ENCODE measurements around the gene PIGX. TPM values are rescaled to one million over a fixed set of nuclear protein-coding genes. Genes with fewer than 3 reads are reported as not detected.

Gene PIGX
- total and polyA plus RNA-seq, 4 donors: 5.1 to 10.0 (median 6.6) TPM

DNA sequence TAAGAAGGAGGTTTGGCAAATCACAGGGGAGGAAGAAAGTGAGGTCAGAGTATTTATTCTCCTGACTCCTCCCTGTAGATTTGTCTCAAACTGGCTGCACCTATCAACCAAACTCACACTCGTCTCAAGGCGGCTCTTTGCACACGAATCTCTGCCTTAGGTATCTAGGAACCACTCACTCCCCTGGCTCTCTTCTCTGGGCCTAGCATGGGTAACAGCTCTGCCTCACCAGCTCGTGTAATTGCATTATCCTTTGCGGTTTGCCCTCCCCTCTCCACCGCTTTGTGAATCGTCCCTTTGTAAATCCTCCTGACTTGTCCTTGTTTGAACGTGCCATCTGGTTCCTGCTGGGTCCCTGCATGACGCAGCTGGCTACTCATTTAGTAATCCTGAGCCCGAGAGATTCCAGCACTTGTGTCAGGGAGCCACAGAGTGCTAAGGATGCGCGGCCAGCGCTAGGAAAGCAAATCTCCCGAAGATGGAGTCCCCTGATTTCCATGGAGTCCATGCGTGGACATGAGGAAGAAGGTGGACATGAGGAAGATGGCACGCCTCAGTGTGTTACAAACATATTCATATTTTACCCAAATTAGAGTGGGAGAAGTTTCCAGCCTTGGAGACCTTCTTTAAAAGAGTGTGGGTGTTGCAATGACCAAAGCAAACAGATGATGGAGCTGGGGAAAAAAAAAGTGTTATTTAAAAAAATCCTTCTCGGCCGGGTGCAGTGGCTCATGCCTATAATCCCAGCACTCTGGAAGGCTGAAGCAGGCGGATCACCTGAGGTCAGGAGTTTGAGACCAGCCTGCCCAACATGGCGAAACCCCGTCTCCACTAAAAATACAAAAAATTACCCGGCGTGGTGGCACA, 45.9 kb upstream of the PIGX start (continued):
- TF ChIP-seq GABPA (IDR thresholded peaks at IDR 0.05 in 1 of 2, conservative IDR thresholded peaks at IDR 0.05 in 1 of 2) (no peak), RXRA (IDR thresholded peaks at IDR 0.05) (no peak), EGR1 (IDR thresholded peaks at IDR 0.05; ENCODE audit: low read depth in 2 of 2) (no peak), RAD21 (IDR thresholded peaks at IDR 0.05) (no peak), YY1 (IDR thresholded peaks at IDR 0.05) (no peak), HNF4A (conservative IDR thresholded peaks at IDR 0.05) (no peak)
- TF ChIP-seq, protein P1, sequence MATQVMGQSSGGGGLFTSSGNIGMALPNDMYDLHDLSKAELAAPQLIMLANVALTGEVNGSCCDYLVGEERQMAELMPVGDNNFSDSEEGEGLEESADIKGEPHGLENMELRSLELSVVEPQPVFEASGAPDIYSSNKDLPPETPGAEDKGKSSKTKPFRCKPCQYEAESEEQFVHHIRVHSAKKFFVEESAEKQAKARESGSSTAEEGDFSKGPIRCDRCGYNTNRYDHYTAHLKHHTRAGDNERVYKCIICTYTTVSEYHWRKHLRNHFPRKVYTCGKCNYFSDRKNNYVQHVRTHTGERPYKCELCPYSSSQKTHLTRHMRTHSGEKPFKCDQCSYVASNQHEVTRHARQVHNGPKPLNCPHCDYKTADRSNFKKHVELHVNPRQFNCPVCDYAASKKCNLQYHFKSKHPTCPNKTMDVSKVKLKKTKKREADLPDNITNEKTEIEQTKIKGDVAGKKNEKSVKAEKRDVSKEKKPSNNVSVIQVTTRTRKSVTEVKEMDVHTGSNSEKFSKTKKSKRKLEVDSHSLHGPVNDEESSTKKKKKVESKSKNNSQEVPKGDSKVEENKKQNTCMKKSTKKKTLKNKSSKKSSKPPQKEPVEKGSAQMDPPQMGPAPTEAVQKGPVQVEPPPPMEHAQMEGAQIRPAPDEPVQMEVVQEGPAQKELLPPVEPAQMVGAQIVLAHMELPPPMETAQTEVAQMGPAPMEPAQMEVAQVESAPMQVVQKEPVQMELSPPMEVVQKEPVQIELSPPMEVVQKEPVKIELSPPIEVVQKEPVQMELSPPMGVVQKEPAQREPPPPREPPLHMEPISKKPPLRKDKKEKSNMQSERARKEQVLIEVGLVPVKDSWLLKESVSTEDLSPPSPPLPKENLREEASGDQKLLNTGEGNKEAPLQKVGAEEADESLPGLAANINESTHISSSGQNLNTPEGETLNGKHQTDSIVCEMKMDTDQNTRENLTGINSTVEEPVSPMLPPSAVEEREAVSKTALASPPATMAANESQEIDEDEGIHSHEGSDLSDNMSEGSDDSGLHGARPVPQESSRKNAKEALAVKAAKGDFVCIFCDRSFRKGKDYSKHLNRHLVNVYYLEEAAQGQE (IDR thresholded peaks at IDR 0.05): no peak

DNA sequence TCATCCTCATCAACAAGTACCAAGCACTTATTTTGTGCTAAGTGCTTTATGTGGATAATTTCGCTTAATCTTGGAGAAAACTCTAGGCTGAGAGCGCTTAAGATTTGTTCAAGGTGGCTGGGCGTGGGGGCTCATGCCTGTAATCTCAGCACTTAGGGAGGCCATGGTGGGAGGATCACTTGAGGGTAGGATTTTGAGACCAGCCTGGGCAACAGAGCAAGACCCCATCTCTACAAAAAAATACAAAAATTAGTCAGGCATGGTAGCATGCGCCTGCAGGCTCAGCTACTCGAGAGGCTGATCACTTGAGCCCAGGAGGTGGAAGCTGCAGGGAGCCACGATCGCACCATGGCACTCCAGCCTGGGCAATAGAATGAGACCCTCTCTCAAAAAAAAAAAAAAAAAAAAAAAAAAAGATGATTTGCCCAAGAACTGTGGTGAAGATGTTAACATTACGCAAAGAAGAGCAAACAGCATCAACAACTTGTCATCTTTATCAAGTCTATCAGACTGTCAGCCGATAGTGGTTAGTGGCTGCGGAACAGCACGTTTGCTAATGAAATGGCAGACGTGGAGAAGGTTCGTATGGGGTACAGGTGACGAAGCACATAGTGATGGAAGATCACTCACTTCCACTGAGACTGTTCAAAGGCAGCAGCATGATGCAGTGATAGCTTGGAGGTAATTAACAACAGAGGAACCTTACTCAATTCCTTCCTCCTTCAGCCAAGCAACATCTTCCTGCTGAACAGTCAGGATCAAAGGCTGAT, 44.9 kb upstream of the PIGX start:
- H3K9me3 ChIP-seq (ENCODE audit: control insufficient read depth in 4 of 4, low read length in 3 of 4): no peaks in the 10 kb centered on the region
- H3K36me3 ChIP-seq (ENCODE audit: control insufficient read depth in 4 of 4, insufficient read depth in 3 of 4, low read depth in 1 of 4, low read length in 3 of 4): no peaks in the 10 kb centered on the region
- DNase-seq (ENCODE audit: low spot score): no peak
- no peak overlapping the region for H3K9ac ChIP-seq (ENCODE audit: low read depth in 1 of 2, low read length in 2 of 2)
- H3K27me3 ChIP-seq (ENCODE audit: control insufficient read depth in 4 of 4, insufficient read depth in 4 of 4, low read length in 3 of 4): no peaks in the 10 kb centered on the region
- 88% methylated on average over 14 of the region's 14 CpGs for WGBS
- no peaks in the 10 kb centered on the region for H3K4me1 ChIP-seq (ENCODE audit: control insufficient read depth in 4 of 4, insufficient read depth in 4 of 4, low read length in 3 of 4)
- H3K27ac ChIP-seq (ENCODE audit: low read depth in 1 of 2, low read length in 2 of 2): no peak overlapping the region
- no peak overlapping the region for H3K4me3 ChIP-seq (ENCODE audit: low read depth in 1 of 3, low read length in 3 of 3)
- TF ChIP-seq HNF4A (conservative IDR thresholded peaks at IDR 0.05) (no peak), YY1 (IDR thresholded peaks at IDR 0.05) (no peak), MAX (IDR thresholded peaks at IDR 0.05) (no peak), RXRA (IDR thresholded peaks at IDR 0.05) (no peak), CTCF (IDR thresholded peaks at IDR 0.05; ENCODE audit: low read depth, low read length, missing input control) (no peak), TAF1 (conservative IDR thresholded peaks at IDR 0.05) (no peak), FOXA2 (IDR thresholded peaks at IDR 0.05) (no peak), JUND (IDR thresholded peaks at IDR 0.05) (no peak)
- TF ChIP-seq, protein P1 (IDR thresholded peaks at IDR 0.05): no peak
- TF ChIP-seq, protein P2, sequence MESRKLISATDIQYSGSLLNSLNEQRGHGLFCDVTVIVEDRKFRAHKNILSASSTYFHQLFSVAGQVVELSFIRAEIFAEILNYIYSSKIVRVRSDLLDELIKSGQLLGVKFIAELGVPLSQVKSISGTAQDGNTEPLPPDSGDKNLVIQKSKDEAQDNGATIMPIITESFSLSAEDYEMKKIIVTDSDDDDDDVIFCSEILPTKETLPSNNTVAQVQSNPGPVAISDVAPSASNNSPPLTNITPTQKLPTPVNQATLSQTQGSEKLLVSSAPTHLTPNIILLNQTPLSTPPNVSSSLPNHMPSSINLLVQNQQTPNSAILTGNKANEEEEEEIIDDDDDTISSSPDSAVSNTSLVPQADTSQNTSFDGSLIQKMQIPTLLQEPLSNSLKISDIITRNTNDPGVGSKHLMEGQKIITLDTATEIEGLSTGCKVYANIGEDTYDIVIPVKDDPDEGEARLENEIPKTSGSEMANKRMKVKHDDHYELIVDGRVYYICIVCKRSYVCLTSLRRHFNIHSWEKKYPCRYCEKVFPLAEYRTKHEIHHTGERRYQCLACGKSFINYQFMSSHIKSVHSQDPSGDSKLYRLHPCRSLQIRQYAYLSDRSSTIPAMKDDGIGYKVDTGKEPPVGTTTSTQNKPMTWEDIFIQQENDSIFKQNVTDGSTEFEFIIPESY (IDR thresholded peaks at IDR 0.05): no peak

Data from liver (tissue), 9 donors.